CD4-positive, alpha-beta T cell (primary cell): ENCODE data around the gene PSAPL1. TPM values are rescaled to one million over a fixed set of nuclear protein-coding genes. Genes with fewer than 3 reads are reported as not detected.

Experiments
- ATAC-seq: fragments of 200-7000 bp; cut with Tn5 transposase; one replicate; pipeline ENCODE4 v1.10.0; 2022; ENCODE audit warnings: mild to moderate bottlenecking; ENCODE audit not compliant: poor library complexity
- CTCF ChIA-PET: fragments of 350-600 bp; sonication (Branson Sonifier 250); formaldehyde crosslinking; loops from one replicate; lab custom pipeline; 2021; ENCODE audit warnings: antibody characterized with exemption, inconsistent platforms; lab: Charles Lee
- POLR2A ChIA-PET: fragments of 350-600 bp; sonication (Branson Sonifier 250); formaldehyde crosslinking; loops from one replicate; lab custom pipeline; 2021; ENCODE audit warnings: antibody characterized with exemption, inconsistent platforms; lab: Charles Lee
- DNase-seq, 14 experiments: peaks; one replicate each; pipeline ENCODE4 v3.0.0-alpha.2; 2013 to 2020; ENCODE audit warnings: mixed read lengths in 2 of 14
- H3K27ac ChIP-seq, 2 donors: one replicate each; pipeline versions ENCODE4 v1.5.1 to v1.7.0; 2013; ENCODE audit warnings: low read length in 2 of 2, low read depth in 1 of 2, mild to moderate bottlenecking in 1 of 2
- H3K27me3 ChIP-seq, 2 experiments: 1 replicate in 1 of 2; 2 replicates in 1 of 2; pipeline versions ENCODE4 v1.6.1 to v1.7.0; 2013; ENCODE audit warnings: low read length in 2 of 2, control low read depth in 1 of 2, mild to moderate bottlenecking in 1 of 2, moderate library complexity in 1 of 2; ENCODE audit not compliant: insufficient read depth in 2 of 2, control insufficient read depth in 1 of 2
- H3K36me3 ChIP-seq: one replicate; pipeline ENCODE4 v1.6.1; 2013; ENCODE audit warnings: low read length, control low read depth; ENCODE audit not compliant: insufficient read depth
- H3K4me1 ChIP-seq: one replicate; pipeline ENCODE4 v1.6.1; 2013; ENCODE audit warnings: low read length, control low read depth; ENCODE audit not compliant: insufficient read depth
- H3K4me3 ChIP-seq: one replicate; pipeline ENCODE4 v1.5.1; 2013; ENCODE audit warnings: mild to moderate bottlenecking, low read length, moderate library complexity
- H3K9me3 ChIP-seq, 2 experiments: 1 replicate in 1 of 2; 2 replicates in 1 of 2; pipeline versions ENCODE4 v1.6.1 to v1.7.0; 2013; ENCODE audit warnings: low read length in 2 of 2, mild to moderate bottlenecking in 2 of 2, control low read depth in 1 of 2, moderate library complexity in 1 of 2; ENCODE audit not compliant: control insufficient read depth in 1 of 2, insufficient read depth in 1 of 2
- H3K27ac Mint-ChIP-seq: one replicate; pipeline ENCODE4 v1.8.0; 2020; ENCODE audit warnings: mixed read lengths
- H3K27me3 Mint-ChIP-seq: one replicate; pipeline ENCODE4 v1.8.0; 2021; ENCODE audit warnings: mixed read lengths
- H3K36me3 Mint-ChIP-seq: one replicate; pipeline ENCODE4 v1.8.0; 2021; ENCODE audit warnings: low read depth, mixed read lengths
- H3K4me1 Mint-ChIP-seq: one replicate; pipeline ENCODE4 v1.8.0; 2021; ENCODE audit warnings: low read depth, mixed read lengths
- H3K4me3 Mint-ChIP-seq: one replicate; pipeline ENCODE4 v1.8.0; 2020; ENCODE audit warnings: mild to moderate bottlenecking, mixed read lengths
- H3K9me3 Mint-ChIP-seq: one replicate; pipeline ENCODE4 v1.8.0; 2020; ENCODE audit warnings: mixed read lengths
- intact Hi-C, 2 experiments: fragments of 100-400 bp; cut with DNase I in 1 of 2; cut with micrococcal nuclease in 1 of 2; formaldehyde crosslinking; loops; one replicate each; pipeline versions ENCODE4 v1.15.1 to v1.9.0; 2023 to 2025; cut with DNase I, micrococcal nuclease
- total RNA-seq, 174 experiments: library from RNA in 2 of 174; stranded (reverse) in 2 of 174; gene quantifications; one replicate each; pipeline ENCODE4 v1.2.3 and lab custom pipeline; 2021 to 2026
- TF ChIP-seq, protein P1 (sequence below): fragments of 200-600 bp; IDR thresholded peaks from one replicate; pipeline ENCODE4 v1.8.0; 2022; ENCODE audit warnings: antibody characterized with exemption, mild to moderate bottlenecking

The PSAPL1 gene
- total RNA-seq, 2 experiments from 2014 or later: not detected

DNA sequence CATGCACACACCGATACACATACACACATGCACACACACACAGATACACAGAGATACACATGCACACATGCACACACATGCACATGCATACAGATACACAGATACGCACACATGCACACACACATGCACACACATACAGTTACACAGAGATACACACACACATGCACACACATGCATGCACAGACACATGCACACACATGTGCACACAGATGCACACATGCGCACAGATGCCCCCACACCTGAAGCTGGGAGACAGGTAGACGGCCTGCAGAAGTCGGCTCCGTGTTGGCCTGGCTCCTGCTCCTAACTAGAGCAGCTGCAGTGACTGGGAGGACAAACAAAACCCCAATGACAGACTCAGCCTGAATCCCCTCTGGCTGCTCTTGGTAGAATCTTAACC, 46.8 kb downstream of the PSAPL1 start:
- H3K4me1 Mint-ChIP-seq: no peaks in the 10 kb centered on the region
- H3K27ac Mint-ChIP-seq: no peak overlapping the region
- intact Hi-C loops: no loop called here
- no peak overlapping the region for H3K4me3 Mint-ChIP-seq
- H3K36me3 Mint-ChIP-seq: no peaks in the 10 kb centered on the region
- POLR2A ChIA-PET: no interaction called here
- TF ChIP-seq, protein P1, sequence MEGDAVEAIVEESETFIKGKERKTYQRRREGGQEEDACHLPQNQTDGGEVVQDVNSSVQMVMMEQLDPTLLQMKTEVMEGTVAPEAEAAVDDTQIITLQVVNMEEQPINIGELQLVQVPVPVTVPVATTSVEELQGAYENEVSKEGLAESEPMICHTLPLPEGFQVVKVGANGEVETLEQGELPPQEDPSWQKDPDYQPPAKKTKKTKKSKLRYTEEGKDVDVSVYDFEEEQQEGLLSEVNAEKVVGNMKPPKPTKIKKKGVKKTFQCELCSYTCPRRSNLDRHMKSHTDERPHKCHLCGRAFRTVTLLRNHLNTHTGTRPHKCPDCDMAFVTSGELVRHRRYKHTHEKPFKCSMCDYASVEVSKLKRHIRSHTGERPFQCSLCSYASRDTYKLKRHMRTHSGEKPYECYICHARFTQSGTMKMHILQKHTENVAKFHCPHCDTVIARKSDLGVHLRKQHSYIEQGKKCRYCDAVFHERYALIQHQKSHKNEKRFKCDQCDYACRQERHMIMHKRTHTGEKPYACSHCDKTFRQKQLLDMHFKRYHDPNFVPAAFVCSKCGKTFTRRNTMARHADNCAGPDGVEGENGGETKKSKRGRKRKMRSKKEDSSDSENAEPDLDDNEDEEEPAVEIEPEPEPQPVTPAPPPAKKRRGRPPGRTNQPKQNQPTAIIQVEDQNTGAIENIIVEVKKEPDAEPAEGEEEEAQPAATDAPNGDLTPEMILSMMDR: no peak
- Histone ChIP-seq H3K4me3 (no peak overlapping the region), H3K27ac (no peak overlapping the region), H3K9me3 (peaks cover 0 to 22% of the 10 kb centered on the region in 2 experiments), H3K36me3 (no peaks in the 10 kb centered on the region), H3K4me1 (no peaks in the 10 kb centered on the region), H3K27me3 (peaks cover 2 to 4% of the 10 kb centered on the region in 2 experiments)
- H3K27me3 Mint-ChIP-seq: no peaks in the 10 kb centered on the region
- no peaks in the 10 kb centered on the region for H3K9me3 Mint-ChIP-seq
- DNase-seq (no peak), ATAC-seq (no peak)
- CTCF ChIA-PET: no interaction called here

DNA sequence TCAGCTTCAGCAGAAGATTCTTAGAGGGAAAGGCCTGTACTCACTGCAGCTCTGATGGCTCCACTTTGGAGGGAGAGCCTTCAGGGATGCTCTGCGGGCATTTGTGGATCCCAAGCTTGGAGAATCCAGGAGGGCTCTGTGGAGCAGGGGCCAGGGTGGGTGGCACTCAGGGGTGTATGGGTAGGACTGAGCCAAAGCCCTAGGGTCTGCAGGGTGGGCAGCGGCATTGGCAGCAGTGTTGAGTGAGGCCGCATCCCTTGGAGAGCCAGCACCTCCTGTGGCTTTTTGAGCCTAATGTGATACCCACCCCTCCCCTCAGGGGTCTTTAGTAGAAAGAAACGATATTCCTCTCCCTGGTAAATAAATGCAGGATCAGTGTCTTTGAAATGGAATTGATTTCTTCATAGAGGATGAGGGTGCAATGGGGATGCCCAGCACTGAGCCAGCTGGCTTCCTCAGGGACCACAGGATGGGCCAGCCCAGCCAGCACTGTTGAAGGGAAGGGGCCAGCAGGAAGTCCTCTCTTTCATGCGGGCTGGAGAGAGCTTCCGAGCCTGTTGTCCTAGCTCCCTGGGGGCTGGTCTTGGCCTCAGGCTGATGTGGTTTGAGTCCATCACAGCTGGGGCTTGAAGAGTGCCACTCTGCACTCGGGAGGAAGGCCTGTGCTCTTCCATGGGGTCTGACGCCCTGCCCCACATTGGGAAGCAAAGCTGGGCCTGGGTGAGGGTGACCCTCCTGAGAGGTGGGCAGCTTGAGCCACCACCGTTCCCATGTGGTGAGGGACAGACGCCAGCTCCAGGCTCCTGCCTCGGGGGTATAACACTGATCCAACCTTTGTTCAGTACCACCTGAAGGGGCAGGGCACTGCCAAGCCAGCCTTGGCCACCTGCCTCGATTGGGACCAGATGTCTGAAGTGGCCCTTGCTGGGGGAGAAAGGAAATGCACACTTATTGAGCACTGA, 49.5 kb downstream of the PSAPL1 start:
- H3K4me1 Mint-ChIP-seq: no peaks in the 10 kb centered on the region
- no peak for DNase-seq
- no peak overlapping the region for H3K27ac ChIP-seq
- H3K27me3 ChIP-seq: peaks cover 6 to 9% of the 10 kb centered on the region in 2 experiments
- peaks cover 9% of the 10 kb centered on the region for H3K27me3 Mint-ChIP-seq
- H3K4me1 ChIP-seq: no peaks in the 10 kb centered on the region
- H3K9me3 ChIP-seq: peaks cover 0 to 17% of the 10 kb centered on the region in 2 experiments
- H3K4me3 ChIP-seq: no peak overlapping the region
- H3K36me3 ChIP-seq: no peaks in the 10 kb centered on the region
- intact Hi-C loops: no loop called here
- no peak overlapping the region for H3K4me3 Mint-ChIP-seq
- ChIA-PET CTCF (no interaction called here), POLR2A (no interaction called here)
- TF ChIP-seq, protein P1: no peak
- no peaks in the 10 kb centered on the region for H3K9me3 Mint-ChIP-seq
- H3K27ac Mint-ChIP-seq: no peak overlapping the region
- H3K36me3 Mint-ChIP-seq: no peaks in the 10 kb centered on the region
- no peak for ATAC-seq

DNA sequence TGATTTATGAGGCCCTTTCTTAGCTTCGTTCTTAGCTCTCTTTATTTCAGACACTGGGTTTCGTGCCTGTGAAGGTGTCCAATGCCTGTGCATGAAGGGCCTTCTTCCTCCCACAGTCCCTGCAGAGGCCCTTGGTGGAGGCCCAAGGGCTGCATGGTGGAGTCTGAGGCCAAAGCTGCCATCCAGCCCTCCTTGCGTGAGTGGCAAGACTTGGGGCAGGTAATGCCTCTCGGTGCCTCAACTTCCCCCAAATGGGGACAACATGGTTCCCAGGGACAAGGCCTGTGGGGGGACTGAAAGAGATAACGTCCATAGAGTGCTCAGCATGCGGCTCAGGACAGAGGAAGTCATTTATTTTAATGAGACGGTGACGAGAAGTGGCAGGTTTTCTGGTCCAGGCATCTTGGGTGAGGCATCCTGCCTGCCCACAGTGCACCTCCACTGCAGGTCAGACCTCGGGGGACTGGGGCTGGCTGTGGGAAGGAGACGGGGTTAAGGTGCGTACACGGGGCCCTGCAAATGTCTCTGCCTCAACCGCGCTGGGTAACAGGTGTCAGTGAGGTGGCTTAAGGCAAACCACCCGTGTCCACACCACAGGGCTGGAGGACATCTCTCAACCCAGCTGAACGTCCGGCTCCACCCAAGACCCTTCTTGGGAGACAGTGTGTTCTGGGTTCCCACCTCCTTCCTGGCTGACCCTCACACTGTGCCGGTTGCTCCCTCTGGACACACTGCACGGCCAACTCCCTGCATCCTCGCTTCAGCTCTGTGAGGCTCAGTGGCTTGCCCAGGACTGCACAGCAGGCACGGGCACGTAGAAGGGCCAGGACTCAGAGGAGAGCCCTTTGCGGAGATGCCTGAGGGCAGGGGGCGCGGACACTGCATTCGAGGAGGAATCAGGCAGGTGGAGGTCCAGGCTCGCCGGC, 50.5 kb downstream of the PSAPL1 start:
- Histone ChIP-seq H3K9me3 (peaks cover 0 to 23% of the 10 kb centered on the region in 2 experiments), H3K36me3 (no peaks in the 10 kb centered on the region), H3K4me1 (no peaks in the 10 kb centered on the region), H3K27me3 (peaks cover 15 to 16% of the 10 kb centered on the region in 2 experiments), H3K4me3 (no peak overlapping the region), H3K27ac (no peak overlapping the region)
- DNase-seq: no peak
- no peaks in the 10 kb centered on the region for H3K4me1 Mint-ChIP-seq
- TF ChIP-seq, protein P1: no peak
- CTCF ChIA-PET: no interaction called here
- H3K36me3 Mint-ChIP-seq: no peaks in the 10 kb centered on the region
- intact Hi-C loops: no loop called here
- no peak overlapping the region for H3K27ac Mint-ChIP-seq
- no peak overlapping the region for H3K4me3 Mint-ChIP-seq
- no peak for ATAC-seq
- H3K27me3 Mint-ChIP-seq: peaks cover 10% of the 10 kb centered on the region
- H3K9me3 Mint-ChIP-seq: no peaks in the 10 kb centered on the region
- POLR2A ChIA-PET: no interaction called here
